ENCODE results near the gene PDGFD. TPM values are rescaled to one million over a fixed set of nuclear protein-coding genes. Genes with fewer than 3 reads are reported as not detected.

Gene PDGFD
- total RNA-seq, 3 donors from 2014 or later (not counting 1 experiment from before 2014, with no cell fraction given), result 23.2 to 41.2 (median 33.1) TPM

- WGBS (ENCODE audit: insufficient coverage), result 94% methylated on average over 3 of the region's 4 CpGs
- ATAC-seq, result no peak
- no peak overlapping the region for H3K27ac ChIP-seq (ENCODE audit: low read length)
- Mint-ChIP-seq H3K4me1 (peaks cover 32 to 57% of the 10 kb centered on the region in 2 donors), H3K27ac (no peak overlapping the region), H3K4me3 (no peak overlapping the region), H3K36me3 (no peaks in the 10 kb centered on the region), H3K9me3 (peaks cover 0 to 3% of the 10 kb centered on the region in 2 donors), H3K27me3 (ENCODE audit: low read depth in 2 of 2) (no peaks in the 10 kb centered on the region)
- H3K4me3 ChIP-seq (ENCODE audit: low read length), result no peak overlapping the region
- H3K4me1 ChIP-seq (ENCODE audit: control insufficient read depth, insufficient read depth, low read length), result peaks cover 3% of the 10 kb centered on the region
- no peaks in the 10 kb centered on the region for H3K9me3 ChIP-seq (ENCODE audit: control insufficient read depth, insufficient read depth, low read length)
- no peaks in the 10 kb centered on the region for H3K36me3 ChIP-seq (ENCODE audit: control insufficient read depth, insufficient read depth, low read length)
- no peak for DNase-seq
- TF ChIP-seq CTCF (IDR thresholded peaks at IDR 0.05), result no peak
- intact Hi-C loops (cut with micrococcal nuclease), result no loop called here
- H3K27me3 ChIP-seq (ENCODE audit: control insufficient read depth, insufficient read depth, low read length), result no peaks in the 10 kb centered on the region
Observed at GRCh38 chr11:103867481-103867880, 296.5 kb downstream of the PDGFD start.

GRCh38 chr11:103863497-103863896, 300.4 kb downstream of the PDGFD start:
- no peak overlapping the region for H3K27ac Mint-ChIP-seq
- H3K36me3 Mint-ChIP-seq, result no peaks in the 10 kb centered on the region
- no peak for DNase-seq
- H3K4me1 ChIP-seq (ENCODE audit: control insufficient read depth, insufficient read depth, low read length), result no peaks in the 10 kb centered on the region
- no peak for TF ChIP-seq CTCF (IDR thresholded peaks at IDR 0.05)
- H3K4me1 Mint-ChIP-seq, result peaks cover 0 to 18% of the 10 kb centered on the region in 2 donors
- H3K4me3 ChIP-seq (ENCODE audit: low read length), result no peak overlapping the region
- peaks cover 0 to 3% of the 10 kb centered on the region in 2 donors for H3K27me3 Mint-ChIP-seq (ENCODE audit: low read depth in 2 of 2)
- H3K27ac ChIP-seq (ENCODE audit: low read length), result no peak overlapping the region
- H3K4me3 Mint-ChIP-seq, result no peak overlapping the region
- intact Hi-C loops (cut with micrococcal nuclease), result no loop called here
- no peaks in the 10 kb centered on the region for H3K27me3 ChIP-seq (ENCODE audit: control insufficient read depth, insufficient read depth, low read length)
- H3K9me3 Mint-ChIP-seq, result no peaks in the 10 kb centered on the region
- no peaks in the 10 kb centered on the region for H3K36me3 ChIP-seq (ENCODE audit: control insufficient read depth, insufficient read depth, low read length)
- ATAC-seq, result no peak
- H3K9me3 ChIP-seq (ENCODE audit: control insufficient read depth, insufficient read depth, low read length), result no peaks in the 10 kb centered on the region
- WGBS (ENCODE audit: insufficient coverage), result 92% methylated on average over 3 of the region's 3 CpGs

GRCh38 chr11:103862802-103863174, 301.2 kb downstream of the PDGFD start:
- ATAC-seq, result no peak
- H3K27me3 Mint-ChIP-seq (ENCODE audit: low read depth in 2 of 2), result peaks cover 0 to 3% of the 10 kb centered on the region in 2 donors

More at GRCh38 chr11:103862802-103863174, 301.2 kb downstream of the PDGFD start:
- no peak overlapping the region for H3K4me3 Mint-ChIP-seq
- H3K4me1 ChIP-seq (ENCODE audit: control insufficient read depth, insufficient read depth, low read length), result no peaks in the 10 kb centered on the region
- 87% methylated on average over 3 of the region's 3 CpGs for WGBS (ENCODE audit: insufficient coverage)
- no peaks in the 10 kb centered on the region for H3K9me3 Mint-ChIP-seq
- H3K4me1 Mint-ChIP-seq, result peaks cover 0 to 18% of the 10 kb centered on the region in 2 donors
- H3K36me3 Mint-ChIP-seq, result no peaks in the 10 kb centered on the region
- no peak for TF ChIP-seq CTCF (IDR thresholded peaks at IDR 0.05)
- intact Hi-C loops (cut with micrococcal nuclease), result no loop called here
- H3K4me3 ChIP-seq (ENCODE audit: low read length), result no peak overlapping the region
- no peak for DNase-seq
- H3K36me3 ChIP-seq (ENCODE audit: control insufficient read depth, insufficient read depth, low read length), result no peaks in the 10 kb centered on the region
- no peaks in the 10 kb centered on the region for H3K27me3 ChIP-seq (ENCODE audit: control insufficient read depth, insufficient read depth, low read length)
- H3K9me3 ChIP-seq (ENCODE audit: control insufficient read depth, insufficient read depth, low read length), result no peaks in the 10 kb centered on the region
- no peak overlapping the region for H3K27ac ChIP-seq (ENCODE audit: low read length)
- H3K27ac Mint-ChIP-seq, result no peak overlapping the region

Measured in natural killer cell (primary cell).